Suprapubic skin (tissue), 4 donors: ENCODE measurements around the gene ZBTB45. TPM values are rescaled to one million over a fixed set of nuclear protein-coding genes. Genes with fewer than 3 reads are reported as not detected.
A peak's percentile ranks its signal among the peaks of the same experiment; 100 is the strongest.

Experiments
- DNase-seq, 2 donors: peaks; one replicate each; pipeline ENCODE4 v3.0.0-alpha.2; 2019; ENCODE audit warnings: low spot score in 2 of 2
- H3K27ac ChIP-seq: fragments of 200-600 bp; sonication (generic); one replicate; pipeline ENCODE4 v1.5.1; 2019
- H3K27me3 ChIP-seq: fragments of 200-600 bp; sonication (generic); one replicate; pipeline ENCODE4 v1.5.1; 2019
- H3K36me3 ChIP-seq: fragments of 200-600 bp; sonication (generic); one replicate; pipeline ENCODE4 v1.5.1; 2019
- H3K4me1 ChIP-seq: fragments of 200-600 bp; sonication (generic); one replicate; pipeline ENCODE4 v1.5.1; 2019
- H3K4me3 ChIP-seq: fragments of 200-600 bp; sonication (generic); one replicate; pipeline ENCODE4 v1.5.1; 2019; ENCODE audit warnings: mild to moderate bottlenecking
- H3K9me3 ChIP-seq: fragments of 200-600 bp; sonication (generic); one replicate; pipeline ENCODE4 v1.5.1; 2019
- EP300 ChIP-seq: sonication (generic); formaldehyde crosslinking; IDR thresholded peaks from one replicate; pipeline ENCODE4 v1.6.1; 2017; ENCODE audit warnings: antibody characterized with exemption
- POLR2A ChIP-seq, 2 donors: fragments of 450-650 bp; IDR thresholded peaks; one replicate each; pipeline ENCODE4 v1.6.1; 2017; ENCODE audit warnings: antibody characterized with exemption in 2 of 2, mild to moderate bottlenecking in 2 of 2, moderate library complexity in 2 of 2
- POLR2AphosphoS5 ChIP-seq, 3 donors: sonication (generic); formaldehyde crosslinking; IDR thresholded peaks; one replicate each; pipeline ENCODE4 v1.6.1; 2017; ENCODE audit warnings: antibody characterized with exemption in 3 of 3
- WGBS: methylation state at CpG from one replicate; pipeline ENCODE4 v1.1.5; 2018; 5-methylcytosine and 5-hydroxymethylcytosine counted together
- total RNA-seq, 4 donors: library from RNA; depleted of rRNA; stranded (reverse); fragments of >200 nt; gene quantifications; one replicate each; pipeline ENCODE4 v1.1.0, GENCODE V29; 2016
- TF ChIP-seq, protein P1 (sequence below), 2 donors: fragments of 200-600 bp in 1 of 2; fragments of 450-650 bp in 1 of 2; sonication (generic) in 1 of 2; IDR thresholded peaks; one replicate each; pipeline ENCODE4 v1.5.1; 2016 to 2019; ENCODE audit warnings: antibody characterized with exemption in 2 of 2, mild to moderate bottlenecking in 1 of 2, moderate library complexity in 1 of 2

ZBTB45 gene
- total RNA-seq, 4 donors from 2014 or later: 6.7 to 20.7 (median 15.8) TPM

DNA sequence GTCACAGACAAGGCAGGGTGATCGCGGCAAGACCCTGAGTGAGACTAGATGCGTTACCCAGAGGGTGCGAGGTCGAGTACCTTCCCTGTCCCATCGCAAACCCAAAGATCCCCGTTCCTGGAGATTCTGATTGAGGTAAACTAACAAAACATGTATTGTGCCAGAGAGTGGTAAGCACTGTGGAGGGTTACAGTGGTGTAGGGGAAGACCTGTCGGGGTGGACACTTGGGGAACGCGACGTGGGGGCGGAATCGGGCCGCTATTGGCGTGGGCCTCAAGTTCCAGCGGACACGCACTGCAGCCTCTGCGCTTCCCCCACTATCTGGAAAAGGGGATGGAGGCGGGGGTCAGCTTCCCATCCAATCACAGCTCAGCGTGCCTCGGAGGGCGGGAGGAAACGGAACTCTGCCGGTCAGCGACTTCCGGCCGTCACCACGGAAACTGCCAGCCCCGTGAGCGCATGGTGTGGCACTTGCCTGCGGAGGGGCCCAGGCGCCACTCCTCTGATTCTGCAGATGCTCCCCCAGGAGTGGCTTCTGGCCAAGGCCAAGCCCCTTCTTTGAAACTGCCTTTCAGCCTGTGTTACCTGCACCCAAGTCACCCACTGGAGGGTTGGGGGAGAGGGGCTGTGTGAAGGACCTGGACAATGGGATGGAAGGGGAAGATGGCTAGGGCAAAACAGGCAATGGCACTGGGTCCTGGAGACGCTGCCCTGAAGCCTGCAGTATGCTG, 39.8 kb upstream of the ZBTB45 start:
- WGBS: under 1% methylated on average over 20 of the region's 33 CpGs
- Histone ChIP-seq H3K27ac (peak overlapping the region; percentile 99), H3K4me1 (peaks cover 75% of the 10 kb centered on the region), H3K4me3 (peak overlapping the region; percentile 87), H3K9me3 (no peaks in the 10 kb centered on the region), H3K27me3 (no peaks in the 10 kb centered on the region), H3K36me3 (peaks cover 15% of the 10 kb centered on the region)
- DNase-seq: peak; percentile 94 to 96
- TF ChIP-seq POLR2A (IDR thresholded peaks at IDR 0.05) (peak in 1 of 2 donors; percentile 76), POLR2AphosphoS5 (IDR thresholded peaks at IDR 0.05) (no peak)

DNA sequence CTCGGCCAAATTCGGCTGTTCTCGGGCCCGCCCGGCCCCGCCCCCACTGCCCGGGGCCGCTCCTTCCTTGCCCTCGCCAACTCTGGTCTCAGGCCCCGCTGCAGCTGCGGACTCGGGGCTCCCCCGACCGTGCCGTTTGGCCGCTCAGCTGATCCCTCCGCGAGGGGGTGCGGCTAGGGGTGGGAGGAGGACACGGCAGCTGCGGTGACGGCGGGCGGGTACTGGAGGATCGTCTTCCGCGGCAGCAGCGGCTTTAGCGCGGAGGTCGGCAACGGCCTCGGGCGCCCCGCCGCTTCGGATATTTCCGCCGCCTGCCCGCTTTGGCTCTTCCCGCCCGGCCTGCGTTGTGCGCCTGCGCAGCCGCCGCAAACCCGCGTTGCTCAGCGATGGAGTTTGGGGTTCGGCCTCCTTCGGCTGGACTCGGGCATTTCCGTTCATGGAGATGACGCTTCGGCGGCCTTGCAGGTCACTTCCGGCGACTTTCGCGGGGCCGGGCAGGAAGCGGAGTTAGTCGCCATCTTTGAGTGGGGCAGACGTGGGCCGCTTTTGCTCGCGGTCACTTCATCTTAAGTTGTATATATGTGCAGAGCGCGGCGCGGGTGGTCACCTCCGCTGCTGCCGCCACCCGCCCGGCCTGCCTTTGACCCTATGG, 39.1 kb upstream of the ZBTB45 start:
- TF ChIP-seq POLR2A (IDR thresholded peaks at IDR 0.05) (no peak), POLR2AphosphoS5 (IDR thresholded peaks at IDR 0.05) (peak; percentile 38 to 92 (median 63)), EP300 (no peak)
- TF ChIP-seq, protein P1, sequence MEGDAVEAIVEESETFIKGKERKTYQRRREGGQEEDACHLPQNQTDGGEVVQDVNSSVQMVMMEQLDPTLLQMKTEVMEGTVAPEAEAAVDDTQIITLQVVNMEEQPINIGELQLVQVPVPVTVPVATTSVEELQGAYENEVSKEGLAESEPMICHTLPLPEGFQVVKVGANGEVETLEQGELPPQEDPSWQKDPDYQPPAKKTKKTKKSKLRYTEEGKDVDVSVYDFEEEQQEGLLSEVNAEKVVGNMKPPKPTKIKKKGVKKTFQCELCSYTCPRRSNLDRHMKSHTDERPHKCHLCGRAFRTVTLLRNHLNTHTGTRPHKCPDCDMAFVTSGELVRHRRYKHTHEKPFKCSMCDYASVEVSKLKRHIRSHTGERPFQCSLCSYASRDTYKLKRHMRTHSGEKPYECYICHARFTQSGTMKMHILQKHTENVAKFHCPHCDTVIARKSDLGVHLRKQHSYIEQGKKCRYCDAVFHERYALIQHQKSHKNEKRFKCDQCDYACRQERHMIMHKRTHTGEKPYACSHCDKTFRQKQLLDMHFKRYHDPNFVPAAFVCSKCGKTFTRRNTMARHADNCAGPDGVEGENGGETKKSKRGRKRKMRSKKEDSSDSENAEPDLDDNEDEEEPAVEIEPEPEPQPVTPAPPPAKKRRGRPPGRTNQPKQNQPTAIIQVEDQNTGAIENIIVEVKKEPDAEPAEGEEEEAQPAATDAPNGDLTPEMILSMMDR (IDR thresholded peaks at IDR 0.05): no peak
- peak; percentile 99 to 100 for DNase-seq
- Histone ChIP-seq H3K36me3 (peaks cover 15% of the 10 kb centered on the region), H3K9me3 (no peaks in the 10 kb centered on the region), H3K4me3 (peak overlapping the region; percentile 87), H3K27ac (peak overlapping the region; percentile 99), H3K4me1 (peaks cover 81% of the 10 kb centered on the region), H3K27me3 (no peaks in the 10 kb centered on the region)
- 1% methylated on average over 27 of the region's 76 CpGs for WGBS

DNA sequence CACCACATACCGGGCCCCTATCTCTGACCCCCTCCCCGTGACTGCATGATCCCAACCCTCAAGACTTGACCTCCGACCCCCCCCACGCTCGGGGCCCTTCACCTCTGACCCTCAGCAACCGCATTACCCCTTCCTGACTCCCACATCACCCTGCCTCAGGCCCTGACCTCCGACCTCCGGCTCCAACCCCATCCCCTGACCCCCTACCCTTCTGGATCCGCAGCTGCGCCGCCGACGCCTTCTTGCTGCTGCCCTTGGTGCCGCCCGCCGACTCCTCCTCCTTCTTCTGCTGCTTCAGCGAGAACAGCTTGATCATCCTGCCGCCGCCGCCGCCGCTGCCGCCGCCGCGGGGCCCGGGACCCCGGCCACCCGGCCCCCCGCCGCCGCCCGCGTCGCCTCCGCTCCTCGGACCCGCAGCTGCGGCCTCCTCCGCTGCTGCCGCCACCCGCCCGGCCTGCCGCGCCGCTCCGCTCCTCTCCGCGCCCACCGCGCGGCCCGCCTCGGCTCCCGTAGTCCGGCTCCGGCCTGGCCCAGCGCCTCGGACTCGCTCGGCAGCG, 38.5 kb upstream of the ZBTB45 start, which contains the start of gene UBE2M:
UBE2M (minus strand) TSS at position 546 of the 557 bp plus-strand sequence; CDS start at position 316, 230 bp downstream.
- peak within 1 kb of the TSS; percentile 87 for H3K4me3 ChIP-seq
- H3K27me3 ChIP-seq: no peaks in the 10 kb centered on the region
- 0% methylated on average over 21 of the region's 62 CpGs for WGBS
- peak in 1 of 2 donors; percentile 90 for DNase-seq
- peaks cover 15% of the 10 kb centered on the region for H3K36me3 ChIP-seq
- TF ChIP-seq POLR2A (IDR thresholded peaks at IDR 0.05) (no peak), POLR2AphosphoS5 (IDR thresholded peaks at IDR 0.05) (no peak), EP300 (no peak)
- TF ChIP-seq, protein P1 (IDR thresholded peaks at IDR 0.05): no peak
- peak within 1 kb of the TSS; percentile 99 for H3K27ac ChIP-seq
- H3K4me1 ChIP-seq: peaks cover 80% of the 10 kb centered on the region
- H3K9me3 ChIP-seq: no peaks in the 10 kb centered on the region

DNA sequence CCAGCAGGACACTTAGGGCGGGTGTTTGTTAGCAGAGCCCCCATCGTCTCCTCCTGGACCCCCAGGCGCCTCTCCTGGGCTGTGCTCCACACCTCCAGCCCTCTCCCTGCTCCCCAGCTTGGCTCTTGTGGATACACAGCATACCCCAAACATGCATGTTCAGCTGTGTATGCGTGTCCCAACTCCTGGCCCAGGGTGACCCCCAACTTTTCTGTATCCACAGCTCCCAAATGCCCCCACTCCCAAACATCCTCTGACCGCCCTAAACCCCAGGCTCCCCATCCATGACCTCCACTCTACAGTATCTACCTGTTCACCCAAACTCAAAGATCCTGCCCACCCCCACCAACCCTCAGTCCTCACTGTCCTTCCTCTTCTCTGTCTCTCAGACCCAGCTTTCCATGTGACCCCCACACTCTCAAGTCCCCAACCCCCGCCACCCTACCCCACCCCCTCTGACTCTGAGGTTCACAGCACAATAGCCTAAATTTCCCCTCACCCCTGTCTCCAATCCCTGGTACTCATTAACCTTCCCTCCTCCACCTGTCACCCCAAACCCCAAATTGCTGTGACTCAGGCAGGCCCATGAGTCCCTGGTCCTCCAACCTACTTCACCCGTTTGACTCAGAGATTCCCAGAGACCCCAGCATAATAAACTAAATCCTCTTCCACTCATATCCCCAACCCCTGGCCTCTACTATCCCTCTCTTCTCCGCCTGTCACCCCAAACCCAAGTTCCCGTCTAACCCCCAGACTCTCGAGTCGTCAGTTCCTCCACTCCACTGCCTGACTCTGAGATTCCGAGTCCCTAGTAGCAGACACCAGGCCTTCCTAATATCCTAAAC, 37.8 kb upstream of the ZBTB45 start:
- 35% methylated on average over 12 of the region's 12 CpGs for WGBS
- DNase-seq: peak in 1 of 2 donors; percentile 61
- H3K4me3 ChIP-seq: peak overlapping the region; percentile 87
- peak overlapping the region; percentile 99 for H3K27ac ChIP-seq
- no peaks in the 10 kb centered on the region for H3K9me3 ChIP-seq
- peaks cover 18% of the 10 kb centered on the region for H3K36me3 ChIP-seq
- H3K27me3 ChIP-seq: no peaks in the 10 kb centered on the region
- TF ChIP-seq EP300 (no peak), POLR2A (IDR thresholded peaks at IDR 0.05) (no peak), POLR2AphosphoS5 (IDR thresholded peaks at IDR 0.05) (no peak)
- TF ChIP-seq, protein P1 (IDR thresholded peaks at IDR 0.05): no peak
- peaks cover 73% of the 10 kb centered on the region for H3K4me1 ChIP-seq

DNA sequence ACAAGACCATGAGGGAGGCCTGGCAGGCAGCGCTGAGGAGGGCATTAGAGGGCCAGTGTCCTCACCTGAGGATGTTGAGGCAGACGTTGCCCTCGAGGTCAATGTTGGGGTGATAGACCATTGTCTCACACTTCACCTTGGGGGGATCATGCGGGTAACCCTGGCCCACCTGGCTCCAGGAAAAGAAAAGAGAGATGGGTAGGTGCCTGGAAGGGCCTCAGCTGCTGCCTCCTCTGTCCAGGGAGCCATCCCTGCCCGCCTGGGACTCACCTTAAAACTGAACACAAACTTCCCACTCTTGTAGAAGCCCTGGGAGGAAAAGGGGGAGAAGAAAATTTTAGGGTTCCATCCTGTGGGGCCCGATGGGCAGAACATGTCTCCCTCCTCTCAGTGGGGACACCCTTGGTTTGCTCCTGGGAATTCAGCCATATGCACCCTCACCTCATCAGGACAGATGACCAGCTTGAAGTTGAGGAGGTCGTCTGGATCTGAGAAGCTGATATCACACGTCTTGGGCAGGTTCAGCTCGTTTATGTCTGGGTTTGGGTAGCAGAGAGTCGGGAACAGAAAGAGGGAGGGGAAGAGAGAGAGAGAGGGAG, 37.1 kb upstream of the ZBTB45 start:
- WGBS: 55% methylated on average over 9 of the region's 10 CpGs
- peaks cover 65% of the 10 kb centered on the region for H3K4me1 ChIP-seq
- TF ChIP-seq POLR2A (IDR thresholded peaks at IDR 0.05) (no peak), EP300 (no peak), POLR2AphosphoS5 (IDR thresholded peaks at IDR 0.05) (no peak)
- TF ChIP-seq, protein P1 (IDR thresholded peaks at IDR 0.05): no peak

More for the DNA sequence above, 37.1 kb upstream of the ZBTB45 start:
- Histone ChIP-seq H3K36me3 (peaks cover 26% of the 10 kb centered on the region), H3K27ac (peak overlapping the region; percentile 99), H3K27me3 (no peaks in the 10 kb centered on the region), H3K4me3 (peak overlapping the region; percentile 87), H3K9me3 (no peaks in the 10 kb centered on the region)
- DNase-seq: peak in 1 of 2 donors; percentile 62
